A172 (cell line): ENCODE data around the gene KHDRBS2. TPM values are rescaled to one million over a fixed set of nuclear protein-coding genes. Genes with fewer than 3 reads are reported as not detected.

Source experiments
- DNase-seq: peaks from one replicate; pipeline ENCODE4 v3.0.0-alpha.2; 2015; ENCODE audit warnings: low spot score
- total RNA-seq: library from RNA; depleted of rRNA; stranded (reverse); fragments of >200 nt; shearing (Covaris generic); gene quantifications from 2 replicates; pipeline ENCODE4 v1.2.3, GENCODE V29; 2014

The KHDRBS2 gene
- total RNA-seq, 1 experiment from 2014 or later: not detected

DNA sequence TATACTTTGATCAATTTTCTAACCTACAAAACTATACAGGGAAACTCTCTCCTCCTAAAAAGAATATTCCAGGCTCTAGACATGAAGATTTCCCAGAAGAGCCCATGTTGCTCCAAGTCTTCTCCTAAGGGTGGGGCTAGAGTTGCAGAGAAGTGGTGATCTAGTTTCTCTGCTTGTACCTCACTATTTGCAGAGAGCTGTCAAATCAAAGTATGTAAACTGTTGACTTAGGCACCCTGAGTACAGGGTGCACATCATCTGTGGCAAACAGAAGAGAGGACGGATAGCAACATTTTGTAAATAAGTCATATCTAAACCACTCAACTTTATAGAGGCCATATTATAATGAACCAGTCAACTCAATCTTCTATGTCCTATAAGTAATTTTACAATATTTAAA lies 250.1 kb downstream of the KHDRBS2 start:
- no peak for DNase-seq

DNA sequence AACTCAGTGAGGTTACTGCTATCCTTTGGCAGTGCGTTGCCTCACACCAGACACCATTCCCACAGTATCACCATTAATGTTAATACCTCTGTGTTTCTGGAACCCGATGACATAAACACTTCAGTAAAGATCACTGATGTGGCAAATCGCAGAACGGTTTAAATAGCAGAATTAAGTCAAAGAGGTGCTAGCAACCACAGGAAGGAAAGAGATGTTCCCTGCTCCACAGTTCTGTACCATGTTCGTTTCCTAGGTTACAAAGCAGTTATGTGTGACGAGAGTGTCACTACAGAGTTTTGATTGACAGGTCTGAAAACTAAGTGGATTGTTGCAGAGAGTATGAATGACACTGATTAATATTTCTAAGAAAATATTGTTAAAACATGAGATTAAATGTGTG lies 272.3 kb downstream of the KHDRBS2 start:
- no peak for DNase-seq

DNA sequence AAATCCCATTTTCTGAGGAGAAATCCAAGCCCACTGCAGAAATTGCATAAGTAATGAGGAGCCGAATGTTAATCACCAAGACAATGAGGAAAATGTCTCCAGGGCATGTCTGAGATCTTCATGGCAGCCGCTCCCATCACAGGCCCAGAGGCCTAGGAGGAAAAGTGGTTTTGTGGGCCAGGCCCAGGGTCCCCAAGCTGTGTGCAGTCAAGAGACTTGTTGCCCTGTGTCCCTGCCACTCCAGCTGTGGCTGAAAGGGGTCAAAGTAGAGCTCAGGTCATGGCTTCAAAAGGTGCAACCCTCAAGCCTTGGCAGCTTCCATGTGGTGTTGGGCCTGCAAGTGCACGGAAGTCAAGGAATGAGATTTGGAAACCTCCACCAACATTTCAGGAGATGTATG lies 276.6 kb downstream of the KHDRBS2 start:
- no peak for DNase-seq

DNA sequence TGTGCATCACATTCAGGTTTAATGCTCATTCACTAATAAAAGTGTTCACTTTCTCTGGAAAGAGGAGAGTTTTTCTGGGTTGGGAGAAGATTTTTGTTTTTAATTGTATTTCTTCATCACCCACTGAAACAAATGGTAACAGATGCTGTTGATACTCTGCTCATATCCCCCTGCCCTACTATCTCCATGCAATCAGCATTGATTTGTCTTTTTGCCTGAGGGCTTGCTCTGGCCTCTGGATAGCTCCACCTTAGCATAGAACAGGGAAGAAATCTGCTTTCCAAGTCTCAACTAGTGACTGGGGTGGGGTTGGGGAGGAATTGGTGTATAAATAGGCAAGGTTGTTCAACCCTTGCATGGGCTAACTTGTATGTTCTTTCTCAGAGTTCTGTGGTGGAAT lies 296.4 kb downstream of the KHDRBS2 start:
- no peak for DNase-seq

DNA sequence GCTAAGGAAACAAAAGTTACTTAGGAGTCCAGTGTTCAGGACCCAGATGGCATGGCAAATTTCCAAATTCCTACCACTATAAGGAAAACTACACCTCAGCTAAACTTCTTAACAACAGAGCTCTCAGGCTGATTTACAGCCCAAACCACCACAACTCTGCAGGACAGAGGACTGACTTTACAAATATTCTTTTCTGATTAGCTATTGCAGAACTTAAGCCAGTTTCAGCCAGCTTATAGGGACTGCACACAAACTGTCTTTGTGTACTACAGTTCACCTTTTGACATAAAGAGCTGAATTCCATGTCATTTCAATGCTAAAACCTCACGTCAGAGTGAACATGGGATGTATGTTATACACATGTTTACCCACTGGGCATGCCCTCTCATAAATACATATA lies 305.4 kb downstream of the KHDRBS2 start:
- no peak for DNase-seq

GRCh38 chr6:61977947-61978346 lies 308.1 kb downstream of the KHDRBS2 start:
- no peak for DNase-seq

GRCh38 chr6:61977099-61977498 lies 308.9 kb downstream of the KHDRBS2 start:
- no peak for DNase-seq

DNA sequence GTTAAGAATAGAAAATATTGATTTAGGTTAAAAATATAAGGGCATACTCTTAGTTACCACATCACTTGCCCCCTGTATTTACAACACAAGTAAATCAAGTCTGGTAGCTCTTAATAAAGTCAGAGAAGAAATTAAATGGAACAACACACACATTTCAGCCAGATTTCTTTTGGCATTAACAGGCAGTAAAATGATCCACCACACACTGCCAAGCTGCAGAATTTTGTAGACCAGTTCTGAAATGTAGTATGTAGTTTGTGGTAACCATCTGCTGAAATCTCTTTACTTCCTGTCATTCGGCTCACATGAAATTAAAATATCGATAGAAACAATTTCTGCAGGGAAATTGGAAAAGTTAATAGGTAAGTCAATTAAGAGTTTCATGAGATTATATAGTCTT lies 326.8 kb downstream of the KHDRBS2 start:
- DNase-seq: no peak

GRCh38 chr6:61953851-61954250 lies 332.2 kb downstream of the KHDRBS2 start:
- no peak for DNase-seq

GRCh38 chr6:61951586-61951985 lies 334.4 kb downstream of the KHDRBS2 start:
- DNase-seq: no peak

DNA sequence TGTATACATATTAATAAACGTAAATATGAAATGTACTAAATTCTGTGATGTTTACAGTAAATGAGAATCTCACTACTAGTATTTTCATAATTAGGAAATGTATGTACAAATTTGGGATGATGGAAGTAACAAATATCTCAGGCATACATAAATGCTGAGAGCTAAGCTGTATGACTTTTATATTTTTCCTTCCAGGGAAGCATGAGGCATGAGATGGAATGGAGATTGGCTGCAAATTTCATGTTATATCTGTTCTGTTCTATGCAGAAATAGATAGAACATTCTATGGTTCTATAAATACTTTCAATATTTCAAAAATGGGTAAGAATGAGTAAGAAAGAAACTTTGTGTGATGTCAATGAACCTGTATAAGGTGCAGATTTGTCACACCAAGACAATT lies 335.2 kb downstream of the KHDRBS2 start:
- DNase-seq: no peak

DNA sequence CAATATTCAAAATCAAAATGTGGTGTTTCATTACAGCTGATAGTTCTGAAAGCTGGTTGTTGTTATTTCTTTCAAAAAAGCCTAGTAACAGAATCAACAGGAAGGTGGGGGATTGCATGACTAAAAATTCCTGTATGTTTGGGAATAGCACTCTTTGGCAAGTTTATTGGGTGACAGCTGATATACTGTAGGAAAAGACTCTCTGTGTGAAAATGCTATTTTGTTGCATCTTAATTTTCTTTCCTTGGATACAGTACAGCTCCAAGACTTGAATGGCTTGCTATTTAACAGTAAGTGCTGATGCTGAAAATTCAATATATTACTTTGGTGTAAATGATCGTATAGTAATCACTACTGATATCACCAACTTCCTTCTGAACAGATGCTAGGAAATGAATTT lies 336.1 kb downstream of the KHDRBS2 start:
- DNase-seq: no peak

DNA sequence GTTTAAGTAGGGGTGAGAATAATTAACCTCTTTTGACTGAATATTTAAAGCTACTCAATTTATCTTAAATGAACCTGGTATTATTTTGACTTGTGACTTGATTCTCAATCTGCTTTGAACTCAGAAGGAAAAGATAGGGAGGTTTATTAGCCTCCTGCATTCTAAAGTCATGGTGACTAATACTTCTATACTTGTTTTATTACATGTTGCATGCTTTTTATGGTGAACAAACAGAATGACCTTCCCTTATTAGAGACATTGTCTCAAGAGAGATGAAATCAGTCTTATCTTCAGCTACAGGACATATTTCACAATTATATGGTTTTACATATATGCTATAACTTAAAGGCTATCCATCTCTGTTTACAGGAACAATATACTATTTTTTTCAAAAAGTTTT lies 336.9 kb downstream of the KHDRBS2 start:
- no peak for DNase-seq

DNA sequence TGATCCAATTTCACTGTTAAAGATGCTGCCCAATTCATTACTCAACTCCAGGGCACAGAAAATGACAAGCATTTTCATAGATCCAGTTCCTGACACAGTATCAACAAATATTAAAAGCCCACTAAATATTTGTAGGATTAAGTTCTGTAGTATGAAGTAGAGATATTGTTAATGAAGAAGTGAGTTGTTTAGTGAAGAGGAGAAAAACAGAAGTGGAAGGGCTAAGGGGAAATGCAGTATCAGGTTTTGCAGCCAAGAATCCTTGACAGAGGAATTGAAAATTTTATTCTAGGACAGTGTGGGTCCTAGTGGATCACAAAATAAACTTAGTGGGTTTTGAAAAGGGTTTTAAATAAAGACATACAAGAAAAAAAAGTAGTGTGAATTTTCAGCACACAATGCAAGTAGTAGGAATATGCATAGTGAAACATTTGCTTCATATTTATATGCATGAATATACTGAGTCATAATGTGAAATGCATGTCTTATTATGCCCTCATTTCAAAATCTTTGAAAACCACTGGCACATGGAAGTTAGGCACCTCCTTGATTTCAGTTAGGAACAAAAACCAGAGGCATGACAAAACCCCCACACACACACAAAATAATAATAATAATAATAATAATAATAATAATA lies 338.6 kb downstream of the KHDRBS2 start:
- DNase-seq: no peak

- no peak for DNase-seq
Observed at GRCh38 chr6:61940919-61941318, 345.1 kb downstream of the KHDRBS2 start.

GRCh38 chr6:61935242-61935846 lies 350.7 kb downstream of the KHDRBS2 start:
- DNase-seq: no peak

DNA sequence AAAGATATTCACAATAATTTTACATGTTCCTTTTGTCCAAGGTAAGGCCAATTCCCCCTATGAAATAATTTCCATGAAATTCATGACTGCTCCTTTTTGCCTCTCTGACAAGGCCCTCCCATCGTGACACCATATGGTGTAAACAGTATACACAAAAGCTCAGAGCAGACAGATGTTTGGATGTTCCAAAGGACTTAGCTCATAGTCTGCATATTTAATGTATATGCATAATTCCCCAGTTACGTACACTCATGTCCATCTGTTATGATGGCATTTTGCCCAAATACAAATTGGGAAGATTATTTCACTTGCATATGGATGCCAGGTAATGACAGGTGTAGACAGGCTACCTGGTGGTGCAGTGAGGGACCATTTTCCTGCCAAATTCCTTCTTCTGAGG lies 376.5 kb downstream of the KHDRBS2 start:
- DNase-seq: no peak

GRCh38 chr6:61901748-61902147 lies 384.3 kb downstream of the KHDRBS2 start:
- DNase-seq: no peak

- DNase-seq: no peak
Observed at GRCh38 chr6:61894536-61894935, 391.5 kb downstream of the KHDRBS2 start.

DNA sequence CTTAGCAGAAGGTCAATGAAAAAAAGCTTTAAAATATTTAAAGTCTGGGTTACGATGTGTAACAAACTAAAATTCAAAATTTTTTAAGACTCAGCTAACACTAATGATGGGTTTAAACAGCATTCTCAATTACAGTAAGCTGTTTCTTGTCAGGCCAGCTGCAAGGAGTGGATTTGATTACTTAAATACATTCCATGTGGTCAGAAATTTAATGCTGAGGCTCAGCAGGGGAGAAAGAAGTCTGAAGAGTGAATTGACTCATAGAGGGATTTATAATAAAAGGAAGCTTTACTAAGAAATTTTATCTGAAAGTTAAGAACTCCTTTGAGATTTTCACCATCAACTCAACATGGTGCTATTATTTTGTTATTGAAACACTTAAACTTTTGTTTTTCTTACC lies 398.6 kb downstream of the KHDRBS2 start:
- DNase-seq: no peak

- no peak for DNase-seq
Observed at GRCh38 chr6:61886608-61887259, 399.3 kb downstream of the KHDRBS2 start.

DNA sequence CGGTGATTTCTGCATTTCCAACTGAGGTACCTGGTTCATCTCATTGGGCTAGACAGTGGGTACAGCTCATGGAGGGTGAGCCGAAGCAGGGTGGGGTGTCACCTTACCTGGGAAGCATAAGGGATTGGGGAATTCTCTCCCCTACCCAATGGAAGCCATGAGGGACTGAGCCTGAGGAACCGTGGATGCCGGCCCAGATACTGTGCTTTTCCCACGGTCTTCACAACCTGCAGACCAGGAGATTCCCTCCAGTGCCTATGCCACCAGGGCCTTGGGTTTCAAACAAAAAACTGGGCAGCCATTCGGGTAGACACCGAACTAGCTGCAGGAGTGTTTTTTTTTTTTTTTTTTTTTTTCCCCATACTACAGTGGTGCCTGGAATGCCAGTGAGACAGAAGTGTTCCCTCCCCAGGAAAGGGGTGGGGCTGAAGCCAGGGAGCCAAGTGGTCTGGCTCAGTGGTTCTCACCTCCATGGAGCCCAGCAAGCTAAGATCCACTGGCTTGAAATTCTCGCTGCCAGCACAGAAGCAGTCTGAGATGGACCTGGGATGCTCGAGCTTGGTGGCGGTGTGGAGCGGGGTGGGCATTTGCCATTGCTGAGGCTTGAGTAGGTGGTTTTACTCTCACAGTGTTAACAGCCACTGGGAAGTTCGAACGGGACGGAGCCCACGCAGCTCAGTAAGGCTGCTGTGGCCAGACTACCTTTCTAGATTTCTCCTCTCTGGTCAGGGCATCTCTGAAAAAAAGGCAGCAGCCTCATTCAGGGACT lies 416.2 kb downstream of the KHDRBS2 start:
- no peak for DNase-seq
